ENCODE measurements around the gene ZBTB7C.

ZBTB7C gene

DNA sequence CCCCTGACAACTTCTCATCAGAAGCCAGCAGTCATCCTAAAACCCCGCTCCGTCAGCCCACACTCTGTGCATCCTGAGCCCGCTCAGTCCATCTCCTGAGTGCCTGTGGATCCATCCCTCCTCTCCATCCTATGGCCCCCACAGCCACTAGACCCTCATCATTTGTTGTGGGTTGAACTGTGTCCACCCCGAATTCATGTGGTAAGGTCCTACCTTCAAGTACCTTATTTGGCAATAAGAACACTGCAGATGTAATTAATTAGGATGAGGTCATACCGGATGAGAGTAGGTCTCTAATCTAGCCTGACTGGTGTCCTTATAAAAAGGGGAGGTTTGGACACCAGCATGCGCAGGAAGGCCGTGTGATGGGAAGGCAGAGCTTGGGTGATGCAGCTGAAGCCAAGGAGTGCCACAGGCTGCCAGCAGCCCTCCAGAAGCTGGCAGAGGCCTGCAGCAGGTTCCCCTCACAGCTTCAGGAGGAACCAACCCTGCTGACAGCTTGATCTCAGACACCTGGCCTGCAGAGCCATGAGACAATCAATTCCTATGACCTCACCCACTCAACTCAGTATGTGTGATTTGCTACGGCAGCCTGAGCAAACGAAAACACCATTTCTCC is 192.4 kb downstream of the ZBTB7C start:
- no peak for DNase-seq (ENCODE audit: low spot score)

DNA sequence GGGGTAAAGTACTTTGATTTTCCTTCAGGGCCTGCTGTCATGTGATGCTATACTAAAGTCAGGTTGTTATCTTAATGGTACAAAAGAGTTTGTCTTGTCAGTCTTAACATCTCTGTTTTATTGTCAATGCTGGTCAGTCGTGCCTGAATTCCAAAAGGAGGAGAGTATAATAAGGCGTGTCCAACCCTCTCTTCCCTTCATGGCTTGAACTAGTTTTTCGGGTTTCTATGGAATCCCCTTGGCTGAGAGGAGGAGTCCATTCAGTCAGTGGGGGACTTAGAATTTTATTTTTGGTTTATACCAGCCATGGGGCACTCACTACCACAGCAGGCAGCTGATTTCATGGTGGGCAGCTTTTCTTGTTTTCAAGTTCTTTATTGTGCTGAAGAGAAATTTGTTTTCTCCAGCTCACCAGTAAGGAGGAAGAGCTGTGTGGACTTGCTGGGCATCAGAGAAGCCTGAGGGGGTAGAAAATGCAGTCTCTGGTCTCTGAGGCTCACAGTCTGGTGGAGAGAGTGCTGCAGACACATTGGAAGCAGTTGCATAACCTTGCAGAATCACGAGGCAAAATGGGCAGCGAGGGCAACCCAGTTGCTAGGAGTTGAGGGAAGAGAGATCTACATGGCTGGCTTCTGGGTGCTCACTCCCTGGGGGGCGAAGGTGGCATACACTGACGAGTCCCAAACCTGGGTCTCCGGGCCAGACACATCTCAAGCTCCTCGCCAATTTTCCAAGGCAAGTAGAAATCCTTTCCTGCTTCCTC is 193.1 kb downstream of the ZBTB7C start:
- no peak for DNase-seq (ENCODE audit: low spot score)

DNA sequence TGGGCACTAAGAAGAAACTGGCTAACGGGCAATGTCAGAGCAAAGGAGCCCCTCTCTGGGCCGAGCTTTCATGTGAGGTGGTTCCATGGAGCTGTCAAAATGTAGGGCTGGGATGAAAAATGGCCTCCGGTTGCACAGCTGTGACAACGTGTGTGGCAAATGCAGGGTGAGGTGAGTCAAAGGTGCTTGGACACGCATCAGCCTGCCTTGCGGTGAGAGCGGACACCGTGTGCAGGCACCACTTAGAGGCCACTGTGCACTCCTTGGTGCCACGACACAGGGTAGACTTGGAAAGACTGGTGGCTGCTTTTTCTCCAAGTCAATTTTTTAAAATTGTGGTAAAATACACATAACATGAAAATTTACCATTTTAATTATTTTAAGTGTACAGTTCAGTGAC is 195.4 kb downstream of the ZBTB7C start:
- DNase-seq (ENCODE audit: low spot score) = no peak

DNA sequence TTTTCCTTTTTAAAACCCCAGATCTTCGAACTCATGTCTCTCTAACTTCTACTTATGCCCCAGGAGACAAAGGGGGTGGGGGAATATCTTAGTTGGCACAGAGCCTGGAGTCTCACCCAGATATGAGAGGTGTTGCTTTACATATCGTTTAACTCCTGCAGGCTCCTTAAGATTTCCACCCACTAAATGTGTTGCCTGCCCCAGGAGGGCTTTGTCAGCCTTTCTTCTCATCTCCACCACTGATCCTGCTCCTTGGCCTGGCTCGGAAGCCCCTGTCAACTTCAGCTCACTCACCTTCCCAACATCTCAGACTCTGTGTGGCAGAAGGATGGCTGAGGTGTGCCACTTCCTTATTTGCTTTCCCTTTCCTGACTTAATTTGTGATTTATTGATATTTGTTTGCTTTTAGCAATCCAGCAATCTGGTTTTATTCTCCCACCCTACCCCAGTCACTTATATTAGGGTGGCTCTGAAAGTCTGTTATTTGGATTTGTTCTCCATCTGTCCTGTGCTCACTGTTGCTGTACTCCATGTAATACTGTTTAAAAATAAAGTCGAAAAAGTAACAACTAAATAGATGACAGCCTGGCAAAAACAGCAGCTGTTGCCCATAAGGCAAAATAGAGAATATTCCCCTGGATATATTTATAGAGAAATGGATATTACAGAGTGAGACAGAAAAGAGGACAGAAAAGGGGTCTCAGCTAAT is 200.6 kb downstream of the ZBTB7C start:
- no peak for DNase-seq (ENCODE audit: low spot score)

DNA sequence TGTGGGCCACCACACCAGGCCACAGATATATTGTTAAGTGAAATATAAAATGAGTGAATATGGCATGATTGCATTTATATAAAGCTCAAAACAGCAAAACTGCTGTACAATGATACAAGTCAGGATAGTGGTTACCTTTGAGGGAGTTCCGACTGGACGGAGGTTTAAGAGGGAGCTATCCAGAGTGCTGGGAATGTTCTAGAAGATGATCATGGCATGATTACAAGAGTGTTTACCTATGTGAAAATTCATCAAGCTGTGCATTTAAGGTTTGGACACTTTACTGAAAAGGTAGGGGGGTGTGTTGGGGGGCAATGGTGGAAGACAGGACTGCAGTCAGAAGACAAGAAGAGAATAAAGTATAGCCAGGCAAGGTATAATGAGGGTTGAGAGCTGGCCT is 201.4 kb downstream of the ZBTB7C start:
- no peak for DNase-seq (ENCODE audit: low spot score)

DNA sequence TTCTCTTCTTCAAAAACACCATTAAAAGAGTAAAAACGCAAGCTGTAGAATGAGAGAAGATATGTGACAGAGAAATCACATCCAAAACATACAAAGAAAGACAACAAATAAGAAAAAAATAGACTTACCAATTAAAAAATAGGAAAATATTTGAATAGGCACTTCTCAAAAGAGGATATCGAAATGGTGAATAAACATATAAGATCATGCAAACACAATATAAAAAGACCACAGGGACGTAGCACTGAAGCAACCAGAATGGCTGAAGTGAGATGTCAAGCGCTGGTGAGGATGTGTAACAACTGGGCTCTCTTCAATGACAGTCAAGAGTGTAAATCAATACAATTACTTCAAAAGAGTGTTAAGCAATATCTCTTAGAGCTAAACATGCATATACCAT is 202.3 kb downstream of the ZBTB7C start:
- DNase-seq (ENCODE audit: low spot score) = no peak

DNA sequence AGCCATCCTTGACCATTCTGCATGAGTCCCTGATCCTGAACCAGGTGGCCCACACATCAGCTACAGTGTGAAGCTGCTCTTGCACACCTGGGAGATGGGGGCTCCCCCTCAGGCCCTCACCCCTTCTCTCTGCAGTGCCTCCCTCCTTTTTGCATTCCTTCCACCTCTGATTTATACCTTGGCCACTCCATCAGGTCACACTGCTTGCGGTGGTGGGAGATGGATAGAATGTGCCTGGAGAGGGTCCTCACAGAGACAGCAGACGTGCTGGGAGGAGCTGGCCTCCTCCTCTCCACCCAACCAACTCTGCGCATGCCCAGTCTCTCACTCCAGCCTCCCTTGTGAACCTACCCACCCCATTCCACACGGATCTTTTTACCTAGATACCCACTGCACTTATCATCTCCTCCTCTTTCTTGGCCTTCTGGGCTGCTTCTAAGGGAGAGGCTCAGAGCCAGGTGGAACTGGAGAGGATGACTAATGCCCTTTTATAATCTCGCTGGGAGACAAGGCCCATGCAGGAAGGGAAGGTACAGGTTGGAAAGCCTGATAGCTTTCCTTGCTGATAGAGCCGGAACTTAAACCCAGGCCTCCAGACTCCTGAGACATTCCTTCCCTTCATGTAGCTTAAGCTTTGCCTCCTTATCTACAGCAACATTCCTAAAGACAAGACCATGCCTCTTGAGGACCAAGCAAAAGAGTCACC is 205.1 kb downstream of the ZBTB7C start:
- DNase-seq (ENCODE audit: low spot score) = no peak

DNA sequence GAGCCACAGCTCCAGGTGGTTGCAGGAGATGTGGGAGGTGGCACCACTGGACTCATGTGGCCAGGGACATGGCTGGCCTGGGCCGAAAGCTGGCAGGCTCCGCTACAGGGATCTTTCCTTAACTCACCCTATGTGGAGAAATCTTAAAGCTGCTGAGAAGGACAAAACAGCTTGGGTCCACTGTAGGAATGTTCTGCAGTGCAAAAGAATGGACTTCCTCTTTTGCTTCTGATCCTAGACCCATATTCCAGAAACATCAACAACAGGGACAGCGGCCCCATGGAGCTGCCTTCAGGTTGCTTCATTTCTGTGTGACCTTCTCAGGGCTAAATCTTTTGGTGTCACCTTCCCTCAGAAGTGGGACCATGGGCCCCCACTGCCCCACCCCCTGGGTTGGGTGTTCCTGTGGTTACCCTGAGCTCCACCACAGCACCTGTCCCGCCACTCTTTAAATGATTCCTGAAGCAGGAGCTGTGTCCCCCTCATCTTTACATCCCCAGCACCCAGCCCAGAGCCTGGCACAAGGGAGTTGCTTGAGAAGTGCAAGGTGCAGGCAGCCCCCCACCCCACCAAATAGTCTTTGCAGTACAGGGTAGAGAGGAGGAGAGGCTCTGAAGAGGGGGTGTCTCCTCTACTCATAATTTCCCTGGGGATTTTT is 205.8 kb downstream of the ZBTB7C start:
- DNase-seq (ENCODE audit: low spot score) = no peak

DNA sequence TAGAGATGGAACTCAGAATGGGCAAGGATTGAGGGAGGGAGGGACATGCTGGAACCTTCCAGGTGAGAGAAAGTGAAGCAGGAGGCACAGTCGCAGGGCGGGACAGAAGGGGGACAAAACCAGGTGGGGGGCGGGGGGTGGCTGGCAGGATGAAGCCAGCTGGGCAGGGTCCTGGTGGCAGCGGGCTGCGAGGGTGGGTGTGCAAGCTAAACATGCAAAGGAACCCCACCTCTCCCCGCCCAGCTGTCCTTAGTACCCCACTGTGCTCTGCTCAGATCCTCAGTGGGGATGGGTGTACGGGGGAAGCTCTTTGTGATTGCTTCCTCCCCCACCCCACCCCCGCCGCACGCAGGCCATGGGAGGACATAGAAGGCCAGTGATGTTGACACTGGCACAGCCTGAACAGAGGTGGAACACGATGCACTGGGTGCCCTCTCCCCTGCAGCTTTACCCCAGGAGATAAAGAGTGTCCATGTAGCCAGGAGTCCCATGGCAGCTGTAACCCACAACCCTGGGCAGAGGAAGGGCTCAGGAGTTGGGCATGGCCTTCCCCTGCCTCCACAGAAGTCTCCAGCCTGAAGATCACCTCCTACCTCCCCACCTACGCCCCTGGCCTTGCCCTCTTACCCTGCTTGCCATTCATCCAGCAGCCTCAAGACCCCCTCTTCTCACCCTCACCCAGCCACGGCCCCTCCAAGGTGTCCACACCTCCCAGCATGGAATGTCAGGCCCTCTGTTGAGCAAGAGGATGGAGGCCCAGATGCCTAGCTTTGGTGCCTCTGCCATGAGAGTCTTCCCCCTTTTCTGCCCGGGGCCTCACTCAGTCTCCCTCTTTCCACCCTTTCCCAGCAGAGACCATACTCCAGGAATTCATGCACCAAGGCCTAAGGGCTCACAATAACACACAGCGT is 206.6 kb downstream of the ZBTB7C start:
- DNase-seq (ENCODE audit: low spot score) = no peak

DNA sequence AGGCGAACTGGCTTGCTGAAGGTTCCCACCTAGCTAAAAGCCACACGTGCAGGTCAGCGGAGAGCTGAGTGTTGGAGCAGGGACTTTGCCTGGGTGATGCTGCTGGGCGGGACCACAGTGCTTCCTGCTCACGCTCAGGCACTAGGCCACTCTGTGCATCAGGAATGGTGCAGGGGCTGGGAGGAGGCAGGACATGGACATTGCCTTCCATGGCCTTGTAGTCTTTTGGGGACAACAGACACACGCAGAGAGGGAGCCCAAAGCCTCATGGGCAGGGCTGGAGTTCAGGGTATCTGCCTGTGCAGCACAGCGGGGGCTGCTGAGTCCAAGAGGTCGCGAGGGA is 207.2 kb downstream of the ZBTB7C start:
- DNase-seq (ENCODE audit: low spot score) = no peak

DNA sequence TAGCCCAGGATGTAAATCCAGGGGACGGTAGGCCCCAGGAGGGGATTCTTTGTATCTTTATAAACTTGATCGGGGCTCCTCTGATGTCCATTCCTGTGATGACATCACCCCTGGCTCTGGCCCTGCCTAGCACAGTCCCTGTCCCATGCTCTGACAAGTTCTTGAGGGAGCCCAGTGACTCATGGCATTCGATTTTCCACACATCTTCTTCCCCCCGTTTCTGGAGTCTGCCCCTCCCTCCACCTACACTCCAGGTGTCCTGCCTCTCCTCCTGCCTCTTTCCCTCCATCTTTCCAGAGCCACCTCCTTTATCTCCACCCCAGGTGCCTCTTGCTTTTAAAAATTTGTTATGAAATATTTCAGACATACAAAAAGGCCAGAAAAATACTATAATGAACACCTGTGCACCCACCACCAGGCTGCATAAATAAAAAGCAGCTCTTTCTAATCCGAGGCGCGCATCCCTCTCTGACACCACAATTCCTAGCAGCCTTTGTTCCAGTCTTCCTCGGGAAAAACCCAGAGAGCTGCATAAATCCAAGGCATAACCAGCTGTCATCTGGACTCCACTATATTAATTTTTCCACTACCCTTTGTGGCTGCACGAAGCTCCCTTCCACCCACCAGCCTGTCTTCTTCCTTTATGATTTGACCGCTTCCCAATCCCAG is 207.7 kb downstream of the ZBTB7C start:
- DNase-seq (ENCODE audit: low spot score) = no peak

DNA sequence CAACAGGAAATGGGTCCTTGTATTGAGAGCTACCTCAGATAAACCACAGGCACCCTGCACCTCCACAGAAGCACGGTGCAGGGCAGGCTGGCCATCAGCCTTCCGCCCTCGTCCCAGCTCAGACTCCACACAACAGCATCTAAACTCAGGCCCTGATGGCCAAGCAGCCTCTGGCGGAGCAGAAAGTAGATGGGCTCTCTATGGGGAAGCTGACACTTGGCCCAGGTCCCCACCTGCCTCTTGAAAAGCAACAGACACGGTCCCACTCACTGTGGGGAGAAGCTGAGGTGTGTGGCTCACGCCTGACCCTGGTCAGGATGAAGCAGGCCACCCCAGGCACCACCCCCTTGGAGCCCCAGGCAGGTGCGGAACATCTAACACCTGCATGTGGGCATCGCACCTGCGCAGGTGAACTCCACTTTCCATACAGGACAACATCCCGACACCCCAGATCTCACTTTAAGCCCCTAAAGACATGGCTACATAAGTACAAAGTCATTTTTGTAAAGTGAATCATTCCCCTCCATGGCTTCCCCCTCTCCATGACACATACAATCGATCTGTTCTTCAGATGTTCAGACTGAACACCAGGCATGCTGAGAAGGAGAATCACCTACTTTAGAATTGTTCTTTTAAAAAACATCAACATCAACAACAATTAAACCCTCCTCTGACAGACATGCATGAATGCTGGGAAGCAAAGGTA is 208.4 kb downstream of the ZBTB7C start:
- DNase-seq (ENCODE audit: low spot score) = no peak

DNA sequence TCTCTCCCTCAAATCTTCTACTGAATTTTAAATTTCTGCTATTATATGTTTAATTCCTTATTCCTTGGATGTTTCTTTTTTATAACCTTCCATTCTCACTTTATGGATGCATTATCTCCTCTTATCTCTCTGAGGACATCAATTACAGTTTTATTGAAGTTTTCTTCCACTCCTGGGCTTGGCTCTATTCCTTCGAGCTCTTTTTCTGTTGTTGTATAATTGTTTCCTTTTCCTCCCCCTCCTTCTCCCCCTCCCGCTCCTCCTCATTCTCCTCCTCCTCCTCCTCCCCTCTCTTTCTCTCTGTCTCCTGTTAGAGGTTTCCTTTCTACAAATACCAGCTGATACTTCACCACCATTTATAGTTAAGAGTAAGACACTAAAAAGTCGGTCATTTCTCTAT is 209.8 kb downstream of the ZBTB7C start:
- DNase-seq (ENCODE audit: low spot score) = no peak

DNA sequence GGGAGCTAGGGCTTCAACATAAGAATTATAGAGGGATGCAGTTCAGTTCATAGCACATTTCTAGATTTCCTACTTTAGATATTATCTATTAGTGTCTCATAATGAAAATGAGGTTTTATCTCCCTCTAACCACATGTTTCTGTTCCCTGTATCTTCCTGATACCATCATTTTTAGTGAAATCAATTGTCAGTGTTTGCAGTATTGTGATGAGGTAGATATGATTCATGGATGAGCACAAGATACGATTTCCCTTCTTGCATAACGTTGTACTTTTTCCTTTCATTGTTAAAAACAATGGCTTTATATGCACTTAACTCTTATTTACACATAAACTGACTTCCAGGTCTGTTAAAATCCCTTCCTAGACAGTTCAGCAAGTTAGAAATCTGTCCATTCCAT is 211.4 kb downstream of the ZBTB7C start:
- no peak for DNase-seq (ENCODE audit: low spot score)

DNA sequence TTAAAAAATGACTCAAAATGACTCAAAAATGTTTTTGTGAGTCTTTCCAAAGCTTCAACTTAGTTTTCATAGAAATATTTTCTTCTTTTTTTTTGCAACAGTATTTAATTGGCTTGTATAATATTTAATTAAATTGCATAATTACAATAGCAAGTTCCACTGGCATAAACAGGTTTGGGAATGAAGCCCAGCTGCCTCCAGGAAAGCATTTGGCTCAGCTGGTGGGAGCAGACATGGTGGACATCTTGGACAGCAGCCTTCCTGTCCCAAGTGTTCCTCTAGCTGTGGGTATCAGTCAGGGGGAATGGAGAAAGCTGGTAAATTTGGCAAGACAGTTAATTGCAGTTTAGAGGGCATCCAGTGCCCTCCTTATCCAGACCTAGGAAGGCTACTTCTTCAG is 213.4 kb downstream of the ZBTB7C start:
- DNase-seq (ENCODE audit: low spot score) = no peak

DNA sequence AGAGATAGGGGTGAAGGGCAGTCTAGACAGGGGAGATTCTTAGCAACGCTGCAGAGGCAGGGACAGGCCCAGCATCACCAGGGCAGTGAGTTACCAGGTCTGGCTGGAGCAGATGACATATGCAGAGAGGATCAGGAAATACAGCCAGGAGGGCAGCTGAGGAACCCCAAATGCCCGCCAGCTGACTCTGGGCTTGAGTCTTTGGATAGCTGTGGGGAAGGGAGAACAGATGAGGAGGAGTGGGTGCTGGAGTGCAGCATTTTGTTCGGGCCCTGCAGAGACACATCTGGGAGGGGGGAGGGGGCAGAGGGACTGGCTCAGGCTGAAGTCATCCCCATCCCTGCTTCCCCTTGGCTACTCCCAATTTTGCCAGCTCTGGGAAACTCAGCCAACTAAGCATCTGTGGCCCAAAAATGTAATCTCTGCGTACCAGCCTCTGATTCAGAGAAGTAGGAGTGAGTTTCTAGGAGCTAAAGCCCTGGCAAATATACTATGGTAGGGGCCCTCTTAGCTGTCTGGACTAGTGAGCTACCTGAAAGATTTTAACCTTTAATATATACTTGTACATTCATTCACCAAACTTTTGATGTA is 214.5 kb downstream of the ZBTB7C start:
- no peak for DNase-seq (ENCODE audit: low spot score)

DNA sequence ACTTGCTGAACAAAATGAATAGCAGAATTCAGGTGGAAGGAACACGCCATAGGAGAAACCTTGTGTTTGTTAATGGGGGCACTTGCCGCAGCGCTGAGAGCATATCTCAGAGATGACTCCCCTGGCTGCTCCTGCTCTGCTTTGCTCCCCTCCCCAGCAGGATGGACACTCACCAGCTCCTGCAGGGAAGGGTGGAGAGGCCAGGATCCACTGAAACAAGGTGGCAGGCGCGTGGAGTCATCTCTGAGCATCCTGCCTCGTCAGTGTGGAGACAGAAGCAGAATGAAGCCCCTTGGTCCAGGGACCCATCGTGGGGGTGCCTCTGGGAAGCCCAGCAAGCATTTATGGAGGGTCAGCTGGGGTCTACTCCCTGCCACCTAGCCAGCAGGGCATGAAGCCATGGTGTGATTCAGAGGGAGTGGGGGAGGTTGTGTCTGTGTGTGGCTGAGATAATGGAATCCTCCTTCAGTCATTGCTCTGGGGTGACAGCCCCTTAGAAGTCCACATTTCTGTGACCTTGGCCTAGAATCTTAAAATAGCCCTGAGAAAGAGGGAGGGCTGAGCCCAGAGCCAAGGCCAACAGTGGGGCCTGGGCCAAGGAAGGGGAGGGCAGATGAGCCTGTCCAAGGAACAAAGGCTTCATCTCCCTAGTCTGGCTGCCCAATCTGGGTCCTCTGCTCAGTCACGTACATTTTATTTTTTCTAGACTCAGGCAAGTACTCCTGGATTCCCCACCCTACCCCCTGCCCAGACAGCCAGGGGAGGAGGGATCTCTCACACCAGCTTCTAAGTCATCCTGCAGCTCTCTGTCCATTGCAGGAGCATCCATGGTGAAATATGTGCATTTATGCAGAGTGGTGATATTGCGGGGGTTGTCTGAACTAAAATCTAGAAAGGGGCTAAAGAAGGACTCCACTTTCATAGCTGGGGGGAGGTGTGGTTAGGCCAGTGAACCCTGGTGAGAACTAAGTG is 215.4 kb downstream of the ZBTB7C start:
- no peak for DNase-seq (ENCODE audit: low spot score)

DNA sequence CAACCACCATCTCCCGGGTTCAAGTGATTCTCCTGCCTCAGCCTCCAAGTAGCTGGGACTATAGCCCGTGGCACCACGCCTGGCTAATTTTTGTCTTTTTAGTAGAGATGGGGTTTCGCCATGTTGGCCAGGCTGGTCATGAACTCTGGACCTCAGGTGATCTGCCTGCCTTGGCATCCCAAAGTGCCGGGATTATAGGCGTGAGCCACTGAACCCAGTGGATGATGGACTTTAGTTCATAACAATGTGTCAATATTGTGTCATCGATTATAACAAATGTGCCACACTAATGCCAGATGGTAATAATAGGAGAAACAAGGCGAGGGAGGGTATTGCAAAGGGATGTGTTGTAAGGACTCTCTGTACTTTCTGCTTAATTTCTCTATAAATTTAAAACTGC is 216.6 kb downstream of the ZBTB7C start:
- DNase-seq (ENCODE audit: low spot score) = no peak

Measured in RKO (cell line).